HepG2 (cell line): ENCODE measurements around the gene USP24. TPM values are rescaled to one million over a fixed set of nuclear protein-coding genes. Genes with fewer than 3 reads are reported as not detected.
A peak's percentile ranks its signal among the peaks of the same experiment; 100 is the strongest.

Experiments used
- ARNT2 ChIP-seq: sonication (generic); formaldehyde crosslinking; IDR thresholded peaks from 2 replicates; pipeline ENCODE4 v1.8.0; 2022; ENCODE audit warnings: mild to moderate bottlenecking, low read depth, missing genetic modification reagents, moderate library complexity
- ATRX ChIP-seq: sonication (generic); formaldehyde crosslinking; IDR thresholded peaks from 2 replicates; pipeline ENCODE4 v1.4.0; 2020; ENCODE audit warnings: missing genetic modification reagents, borderline replicate concordance
- CREB1 ChIP-seq, 2 experiments: fragments of 450-650 bp in 1 of 2; IDR thresholded peaks; 2 replicates each; pipeline ENCODE4 v1.6.1; 2016 to 2017; ENCODE audit warnings: control low read depth in 1 of 2, mild to moderate bottlenecking in 1 of 2, missing compliant biosample characterization in 1 of 2, missing genetic modification characterization in 1 of 2
- DDIT3 ChIP-seq: sonication (generic); formaldehyde crosslinking; IDR thresholded peaks from 2 replicates; pipeline ENCODE4 v1.4.0; 2020; ENCODE audit warnings: mild to moderate bottlenecking, missing genetic modification reagents
- ERF ChIP-seq: IDR thresholded peaks from 2 replicates; pipeline ENCODE4 v1.6.1; 2018; ENCODE audit warnings: missing biosample characterization, missing genetic modification reagents
- FOXA1 ChIP-seq, 2 experiments: fragments of 450-650 bp in 1 of 2; sonication (generic) in 1 of 2; formaldehyde crosslinking in 1 of 2; IDR thresholded peaks; 2 replicates each; pipeline versions ENCODE4 v1.4.0 to v1.6.1; 2016 to 2020; ENCODE audit warnings: missing genetic modification reagents in 1 of 2
- GRHL1 ChIP-seq: sonication (generic); formaldehyde crosslinking; conservative IDR thresholded peaks from 2 replicates; pipeline ENCODE4 v1.8.0; 2022; ENCODE audit warnings: missing genetic modification reagents
- MBD4 ChIP-seq: IDR thresholded peaks from 2 replicates; pipeline ENCODE4 v1.6.1; 2012; ENCODE audit warnings: low read length, inconsistent platforms, borderline replicate concordance
- NCOA1 ChIP-seq: sonication (generic); formaldehyde crosslinking; IDR thresholded peaks from 2 replicates; pipeline ENCODE4 v1.9.0; 2021; ENCODE audit warnings: missing genetic modification reagents
- PHF8 ChIP-seq: sonication (generic); formaldehyde crosslinking; IDR thresholded peaks from 2 replicates; pipeline ENCODE4 v1.5.0; 2020; ENCODE audit warnings: missing genetic modification reagents
- PLSCR1 ChIP-seq: sonication (generic); formaldehyde crosslinking; IDR thresholded peaks from 2 replicates; pipeline ENCODE4 v1.5.0; 2020; ENCODE audit warnings: missing genetic modification reagents, mild to moderate bottlenecking, borderline replicate concordance
- TBL1XR1 ChIP-seq: fragments of 150-350 bp; IDR thresholded peaks from 2 replicates; pipeline ENCODE4 v1.6.1; 2014; ENCODE audit warnings: borderline replicate concordance, low read length; ENCODE audit not compliant: partially characterized antibody
- ZBTB14 ChIP-seq: sonication (generic); formaldehyde crosslinking; IDR thresholded peaks from 2 replicates; pipeline ENCODE4 v1.4.0; 2020; ENCODE audit warnings: missing genetic modification reagents
- ZNF546 ChIP-seq: sonication (generic); formaldehyde crosslinking; conservative IDR thresholded peaks from 2 replicates; pipeline ENCODE4 v1.8.1; 2023; ENCODE audit warnings: mild to moderate bottlenecking, missing genetic modification reagents
- ZNF558 ChIP-seq: sonication (generic); formaldehyde crosslinking; IDR thresholded peaks from 2 replicates; pipeline ENCODE4 v1.9.0; 2022; ENCODE audit warnings: mild to moderate bottlenecking, missing genetic modification reagents, borderline replicate concordance
- ZNF780A ChIP-seq: sonication (generic); formaldehyde crosslinking; IDR thresholded peaks from 2 replicates; pipeline ENCODE4 v1.8.0; 2022; ENCODE audit warnings: mild to moderate bottlenecking, missing genetic modification reagents, moderate library complexity
- ZNF879 ChIP-seq: sonication (generic); formaldehyde crosslinking; IDR thresholded peaks from 2 replicates; pipeline ENCODE4 v1.8.1; 2023; ENCODE audit warnings: missing genetic modification reagents
- polyA plus RNA-seq, 8 experiments: library from polyadenylated mRNA; depleted of rRNA in 3 of 8; stranded (reverse) in 7 of 8; unstranded in 1 of 8; fragments of >200 nt; fragmentation: Illumina TruSeq in 4 of 8; extraction: Trizol in 4 of 8; gene quantifications; 2 replicates each; pipeline versions ENCODE4 v1.2.1 to v1.2.3, GENCODE V29; 2011 to 2016; ENCODE audit warnings: low read depth in 4 of 8, missing spikeins in 1 of 8, mixed read lengths in 1 of 8; ENCODE audit not compliant: insufficient read depth in 1 of 8
- total RNA-seq, 5 experiments: library from RNA; depleted of rRNA; stranded (reverse); fragments of >200 nt; fragmentation: Illumina TruSeq; extraction: Trizol; gene quantifications; 2 replicates each; pipeline ENCODE4 v1.2.3, GENCODE V29; 2016; ENCODE audit warnings: low read depth in 1 of 5
- TF ChIP-seq, protein P1 (sequence below): sonication (generic); formaldehyde crosslinking; IDR thresholded peaks from 2 replicates; pipeline ENCODE4 v1.4.0; 2020; ENCODE audit warnings: mild to moderate bottlenecking, missing genetic modification reagents
- TF ChIP-seq, protein P2 (sequence below): sonication (generic); formaldehyde crosslinking; IDR thresholded peaks from 2 replicates; pipeline ENCODE4 v1.5.0; 2020; ENCODE audit warnings: missing genetic modification reagents
- TF ChIP-seq, protein P3 (sequence below): sonication (generic); formaldehyde crosslinking; IDR thresholded peaks from 2 replicates; pipeline ENCODE4 v1.4.0; 2020; ENCODE audit warnings: missing genetic modification reagents, borderline replicate concordance

USP24 gene
- total and polyA plus RNA-seq, 2 of the 13 experiments (the other 11 are each of a cell fraction or from before 2014, with no cell fraction given), result 18.8 to 47.6 TPM

DNA sequence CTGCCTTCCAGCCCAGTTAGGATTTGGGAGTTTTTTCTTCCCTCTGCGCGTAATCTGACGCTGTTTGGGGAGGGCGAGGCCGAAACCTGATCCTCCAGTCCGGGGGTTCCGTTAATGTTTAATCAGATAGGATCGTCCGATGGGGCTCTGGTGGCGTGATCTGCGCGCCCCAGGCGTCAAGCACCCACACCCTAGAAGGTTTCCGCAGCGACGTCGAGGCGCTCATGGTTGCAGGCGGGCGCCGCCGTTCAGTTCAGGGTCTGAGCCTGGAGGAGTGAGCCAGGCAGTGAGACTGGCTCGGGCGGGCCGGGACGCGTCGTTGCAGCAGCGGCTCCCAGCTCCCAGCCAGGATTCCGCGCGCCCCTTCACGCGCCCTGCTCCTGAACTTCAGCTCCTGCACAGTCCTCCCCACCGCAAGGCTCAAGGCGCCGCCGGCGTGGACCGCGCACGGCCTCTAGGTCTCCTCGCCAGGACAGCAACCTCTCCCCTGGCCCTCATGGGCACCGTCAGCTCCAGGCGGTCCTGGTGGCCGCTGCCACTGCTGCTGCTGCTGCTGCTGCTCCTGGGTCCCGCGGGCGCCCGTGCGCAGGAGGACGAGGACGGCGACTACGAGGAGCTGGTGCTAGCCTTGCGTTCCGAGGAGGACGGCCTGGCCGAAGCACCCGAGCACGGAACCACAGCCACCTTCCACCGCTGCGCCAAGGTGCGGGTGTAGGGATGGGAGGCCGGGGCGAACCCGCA lies 175.7 kb downstream of the USP24 start, which contains the start of gene PCSK9 (continued):
- no peak; the same call in 1 of the 2 replicates for TF ChIP-seq ZBTB14 (CRISPR knock-in tag)
- no peak for TF ChIP-seq ATRX (CRISPR knock-in tag)
- TF ChIP-seq PHF8 (CRISPR knock-in tag), result peak; percentile 78
- TF ChIP-seq ERF (CRISPR knock-in tag), result peak; percentile 84
- no peak for TF ChIP-seq ZNF546 (CRISPR knock-in tag)
- no peak for TF ChIP-seq FOXA1 (IDR thresholded peaks at IDR 0.05)
- peak; percentile 50; the same call in 1 of the 2 replicates for TF ChIP-seq FOXA1 (CRISPR knock-in tag; IDR thresholded peaks at IDR 0.05)
- TF ChIP-seq GRHL1 (CRISPR knock-in tag), result no peak
- TF ChIP-seq, protein P1, sequence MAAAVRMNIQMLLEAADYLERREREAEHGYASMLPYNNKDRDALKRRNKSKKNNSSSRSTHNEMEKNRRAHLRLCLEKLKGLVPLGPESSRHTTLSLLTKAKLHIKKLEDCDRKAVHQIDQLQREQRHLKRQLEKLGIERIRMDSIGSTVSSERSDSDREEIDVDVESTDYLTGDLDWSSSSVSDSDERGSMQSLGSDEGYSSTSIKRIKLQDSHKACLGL (CRISPR knock-in tag), result peak; percentile 82; the same call in 1 of the 2 replicates
- peak; percentile 74 for TF ChIP-seq CREB1 (IDR thresholded peaks at IDR 0.05)
- TF ChIP-seq CREB1 (CRISPR knock-in tag; IDR thresholded peaks at IDR 0.05), result peak; percentile 61
- TF ChIP-seq, protein P2, sequence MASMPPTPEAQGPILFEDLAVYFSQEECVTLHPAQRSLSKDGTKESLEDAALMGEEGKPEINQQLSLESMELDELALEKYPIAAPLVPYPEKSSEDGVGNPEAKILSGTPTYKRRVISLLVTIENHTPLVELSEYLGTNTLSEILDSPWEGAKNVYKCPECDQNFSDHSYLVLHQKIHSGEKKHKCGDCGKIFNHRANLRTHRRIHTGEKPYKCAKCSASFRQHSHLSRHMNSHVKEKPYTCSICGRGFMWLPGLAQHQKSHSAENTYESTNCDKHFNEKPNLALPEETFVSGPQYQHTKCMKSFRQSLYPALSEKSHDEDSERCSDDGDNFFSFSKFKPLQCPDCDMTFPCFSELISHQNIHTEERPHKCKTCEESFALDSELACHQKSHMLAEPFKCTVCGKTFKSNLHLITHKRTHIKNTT (CRISPR knock-in tag), result no peak
- no peak; the same call in 1 of the 2 replicates for TF ChIP-seq NCOA1 (CRISPR knock-in tag)
- peak; percentile 97 for TF ChIP-seq ARNT2 (CRISPR knock-in tag)
- no peak for TF ChIP-seq TBL1XR1
- no peak for TF ChIP-seq ZNF780A (CRISPR knock-in tag)
- TF ChIP-seq ZNF879 (CRISPR knock-in tag), result 0 out of 2 replicates have a peak, but pooled peaks have one; percentile 1
- no peak for TF ChIP-seq DDIT3 (CRISPR knock-in tag)
- TF ChIP-seq, protein P3, sequence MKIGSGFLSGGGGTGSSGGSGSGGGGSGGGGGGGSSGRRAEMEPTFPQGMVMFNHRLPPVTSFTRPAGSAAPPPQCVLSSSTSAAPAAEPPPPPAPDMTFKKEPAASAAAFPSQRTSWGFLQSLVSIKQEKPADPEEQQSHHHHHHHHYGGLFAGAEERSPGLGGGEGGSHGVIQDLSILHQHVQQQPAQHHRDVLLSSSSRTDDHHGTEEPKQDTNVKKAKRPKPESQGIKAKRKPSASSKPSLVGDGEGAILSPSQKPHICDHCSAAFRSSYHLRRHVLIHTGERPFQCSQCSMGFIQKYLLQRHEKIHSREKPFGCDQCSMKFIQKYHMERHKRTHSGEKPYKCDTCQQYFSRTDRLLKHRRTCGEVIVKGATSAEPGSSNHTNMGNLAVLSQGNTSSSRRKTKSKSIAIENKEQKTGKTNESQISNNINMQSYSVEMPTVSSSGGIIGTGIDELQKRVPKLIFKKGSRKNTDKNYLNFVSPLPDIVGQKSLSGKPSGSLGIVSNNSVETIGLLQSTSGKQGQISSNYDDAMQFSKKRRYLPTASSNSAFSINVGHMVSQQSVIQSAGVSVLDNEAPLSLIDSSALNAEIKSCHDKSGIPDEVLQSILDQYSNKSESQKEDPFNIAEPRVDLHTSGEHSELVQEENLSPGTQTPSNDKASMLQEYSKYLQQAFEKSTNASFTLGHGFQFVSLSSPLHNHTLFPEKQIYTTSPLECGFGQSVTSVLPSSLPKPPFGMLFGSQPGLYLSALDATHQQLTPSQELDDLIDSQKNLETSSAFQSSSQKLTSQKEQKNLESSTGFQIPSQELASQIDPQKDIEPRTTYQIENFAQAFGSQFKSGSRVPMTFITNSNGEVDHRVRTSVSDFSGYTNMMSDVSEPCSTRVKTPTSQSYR, result no peak
- TF ChIP-seq PLSCR1 (CRISPR knock-in tag), result no peak
- TF ChIP-seq ZNF558 (CRISPR knock-in tag), result peak; percentile 26
- no peak for TF ChIP-seq MBD4
